NT2/D1 (cell line): ENCODE measurements around the gene APRT.

ENCODE experiments used
- SUZ12 ChIP-seq: IDR thresholded peaks from 2 replicates; pipeline ENCODE4 v1.6.1; 2011; ENCODE audit not compliant: insufficient read length, insufficient read depth; ENCODE audit errors: extremely low read depth
- YY1 ChIP-seq: IDR thresholded peaks from 2 replicates; pipeline ENCODE4 v1.6.1; 2011; ENCODE audit not compliant: insufficient read length, insufficient read depth
- ZNF274 ChIP-seq: IDR thresholded peaks from 2 replicates; pipeline ENCODE4 v1.6.1; 2011; ENCODE audit warnings: mild to moderate bottlenecking, low read depth, low read length

- TF ChIP-seq YY1 (no peak), ZNF274 (no peak), SUZ12 (no peak)
Observed at GRCh38 chr16:88782454-88783390, 29.0 kb downstream of the APRT start.
